Measurements from ENCODE around the gene NOS3.

The NOS3 gene

DNA sequence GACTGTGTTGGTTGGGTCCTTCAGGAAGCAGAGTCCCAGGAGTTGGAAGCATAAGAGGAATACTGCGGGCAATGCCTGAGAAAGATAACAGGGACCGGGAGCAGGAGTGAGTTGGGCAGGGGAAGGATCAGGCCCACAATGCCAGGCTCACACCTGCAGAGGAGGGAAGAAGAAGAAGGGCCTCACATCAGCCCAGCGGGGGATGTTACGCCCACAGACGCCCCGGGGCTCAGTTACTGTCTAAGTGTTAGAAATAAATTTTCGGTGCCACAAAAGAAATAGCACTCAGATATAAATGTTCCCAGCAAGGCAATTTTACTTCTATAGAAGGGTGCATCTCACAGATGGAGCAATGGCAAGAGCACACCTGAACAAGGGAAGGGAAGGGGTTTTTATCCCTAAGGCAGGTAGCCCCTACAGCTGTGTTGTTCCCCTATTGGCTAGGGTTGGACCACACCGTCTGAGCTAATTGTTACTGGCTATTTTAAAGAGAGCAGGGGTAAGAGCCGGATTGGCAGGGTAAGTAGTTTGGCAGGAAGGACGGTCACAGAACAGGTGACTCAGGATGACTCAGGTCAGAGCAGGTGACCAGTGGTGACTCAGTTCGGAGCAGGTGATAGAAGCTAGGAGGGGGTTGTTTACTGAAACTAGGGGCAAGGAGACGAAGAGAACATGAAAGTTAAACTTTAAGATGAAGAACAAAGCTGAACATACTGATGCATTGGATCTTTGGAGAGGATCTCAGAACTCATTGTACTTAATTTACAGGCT is at the start of gene NOS3:
NOS3 (plus strand) TSS at position 602 of the 771 bp plus-strand sequence. CDS start 2,787 bp downstream, outside the sequence.
- in situ Hi-C loops (cut with HindIII; ENCODE audit: low sequenced_read_pairs): no loop called here
- no peak within 1 kb of the TSS for H3K4me3 ChIP-seq (ENCODE audit: low read depth, low read length)
- no peak for TF ChIP-seq CTCF (IDR thresholded peaks at IDR 0.05; ENCODE audit: low read depth, low read length)
- DNase-seq (ENCODE audit: low read depth, low spot score): no peak

DNA sequence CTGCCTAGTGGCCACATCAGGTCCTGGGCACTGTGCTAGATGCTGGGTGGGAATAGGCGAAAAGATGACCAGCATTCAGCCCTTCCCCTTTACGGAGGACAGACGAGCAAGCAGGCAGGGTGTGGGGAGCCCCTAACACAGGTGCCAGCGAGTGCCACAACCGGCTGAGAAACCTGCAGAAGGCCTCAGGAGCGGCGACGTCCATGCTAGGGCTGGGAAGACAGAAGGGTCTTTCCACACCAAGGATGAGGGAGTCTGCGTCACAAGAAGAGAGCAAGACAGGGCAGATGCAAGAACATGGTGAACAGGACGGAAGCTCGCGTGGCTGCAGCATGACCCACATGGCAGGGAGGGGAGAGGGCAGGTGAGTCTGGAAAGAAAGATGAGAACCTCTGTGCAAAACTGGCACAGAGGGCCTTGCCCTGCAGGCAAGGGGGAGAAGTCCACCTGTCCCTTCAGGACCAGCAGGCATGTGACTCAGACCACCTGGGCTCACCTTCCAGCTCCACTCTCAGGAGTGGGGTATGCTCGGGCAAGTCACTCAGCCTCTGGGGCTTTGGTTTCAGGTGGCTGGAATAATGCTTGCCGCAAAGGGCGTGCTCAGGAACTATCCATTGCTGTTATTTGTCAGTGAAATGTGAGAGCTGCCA is 49.3 kb upstream of the NOS3 start:
- in situ Hi-C loops (cut with HindIII; ENCODE audit: low sequenced_read_pairs): no loop called here
- no peak for DNase-seq (ENCODE audit: low read depth, low spot score)
- no peak for TF ChIP-seq CTCF (IDR thresholded peaks at IDR 0.05; ENCODE audit: low read depth, low read length)
- H3K4me3 ChIP-seq (ENCODE audit: low read depth, low read length): no peak overlapping the region

GRCh38 chr7:150942001-150942590 is 48.7 kb upstream of the NOS3 start:
- no peak for DNase-seq (ENCODE audit: low read depth, low spot score)

GRCh38 chr7:150942591-150943452 is 48.0 kb upstream of the NOS3 start:
- no peak for TF ChIP-seq CTCF (IDR thresholded peaks at IDR 0.05; ENCODE audit: low read depth, low read length)
- no peak overlapping the region for H3K4me3 ChIP-seq (ENCODE audit: low read depth, low read length)
- no peak for DNase-seq (ENCODE audit: low read depth, low spot score)
- in situ Hi-C loops (cut with HindIII; ENCODE audit: low sequenced_read_pairs): no loop called here

More at GRCh38 chr7:150942001-150942590, 48.7 kb upstream of the NOS3 start:
- no peak overlapping the region for H3K4me3 ChIP-seq (ENCODE audit: low read depth, low read length)
- TF ChIP-seq CTCF (IDR thresholded peaks at IDR 0.05; ENCODE audit: low read depth, low read length): no peak
- in situ Hi-C loops (cut with HindIII; ENCODE audit: low sequenced_read_pairs): no loop called here

DNA sequence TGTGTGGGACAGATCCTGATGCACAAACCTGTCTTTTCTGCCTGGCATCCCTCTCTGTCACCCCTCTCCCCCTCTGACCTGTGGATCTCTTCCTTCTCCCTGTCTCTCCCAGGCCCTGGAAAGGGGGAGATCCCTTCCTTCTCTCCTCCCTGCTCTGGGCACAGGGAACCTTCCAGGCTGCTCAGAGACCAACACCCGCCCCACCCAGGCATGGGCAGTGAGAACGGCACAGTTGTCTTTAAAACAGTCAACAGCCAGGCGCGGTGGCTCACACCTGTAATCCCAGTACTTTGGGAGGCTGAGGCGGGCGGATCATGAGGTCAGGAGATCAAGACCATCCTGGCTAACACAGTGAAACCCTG is 47.4 kb upstream of the NOS3 start:
- H3K4me3 ChIP-seq (ENCODE audit: low read depth, low read length): no peak overlapping the region
- DNase-seq (ENCODE audit: low read depth, low spot score): no peak

More for the DNA sequence above, 47.4 kb upstream of the NOS3 start:
- in situ Hi-C loops (cut with HindIII; ENCODE audit: low sequenced_read_pairs): no loop called here
- TF ChIP-seq CTCF (IDR thresholded peaks at IDR 0.05; ENCODE audit: low read depth, low read length): no peak

Measured in astrocyte of the spinal cord (primary cell).